Activated naive CD4-positive, alpha-beta T cell treated with anti-CD3 and anti-CD28 coated beads, Interleukin-2, amount 50 U/mL, for 16 hours (primary cell): ENCODE measurements around the gene NAP1L4.
"Not testable (repeated sequence)": the region's sequence is repeated elsewhere in the genome, so short reads cannot be mapped to it uniquely, and the experiment has no call there.

Experiments
- DNase-seq: peaks from one replicate; pipeline ENCODE4 v3.0.0-alpha.2; 2020

Gene NAP1L4

DNA sequence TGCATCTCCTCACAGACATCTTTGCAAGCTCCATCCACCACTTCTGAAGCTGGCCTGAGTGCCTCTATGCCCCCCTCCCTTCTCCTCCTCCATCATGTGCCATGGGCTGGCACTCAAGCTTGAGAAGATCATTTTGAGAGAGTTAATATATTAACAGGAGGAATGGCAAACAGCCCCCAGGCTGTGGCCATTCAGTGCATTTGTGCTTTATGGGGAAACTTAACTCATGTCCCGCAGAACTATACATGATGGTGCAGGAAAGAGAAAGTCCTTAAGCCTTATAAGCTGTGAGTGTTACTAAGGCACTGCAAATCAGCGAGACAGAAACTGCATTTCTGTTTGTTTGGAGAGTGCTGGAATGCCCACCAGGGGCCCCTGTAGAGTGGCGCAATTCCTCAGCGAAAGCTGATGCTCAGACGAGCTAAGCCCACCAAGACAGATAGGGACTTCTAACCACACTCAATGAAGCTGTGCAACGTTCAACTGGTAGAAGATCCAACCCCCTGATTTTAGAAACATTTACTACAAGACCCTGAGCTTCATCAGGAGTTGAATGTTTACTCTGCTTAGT is 36.1 kb downstream of the NAP1L4 start:
- DNase-seq = no peak

DNA sequence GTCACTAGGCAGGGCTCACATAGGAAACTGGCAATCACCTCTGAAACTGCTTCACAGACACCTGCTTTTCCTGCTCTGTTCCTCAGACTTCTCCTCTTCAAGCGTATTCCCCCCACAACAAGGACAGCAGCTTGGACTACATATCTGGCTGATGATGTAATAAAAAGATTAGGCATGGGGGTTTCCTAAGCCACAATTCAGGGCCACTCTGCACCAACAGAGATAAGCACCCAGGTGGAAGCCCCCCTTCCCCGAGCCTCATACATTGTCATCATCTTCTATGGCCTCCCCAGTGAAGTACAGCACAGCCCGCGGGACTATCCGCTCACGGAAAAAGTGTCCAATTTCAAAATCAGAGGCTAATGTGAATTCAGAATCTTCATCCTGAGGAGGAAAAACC is 37.9 kb downstream of the NAP1L4 start:
- no peak for DNase-seq

DNA sequence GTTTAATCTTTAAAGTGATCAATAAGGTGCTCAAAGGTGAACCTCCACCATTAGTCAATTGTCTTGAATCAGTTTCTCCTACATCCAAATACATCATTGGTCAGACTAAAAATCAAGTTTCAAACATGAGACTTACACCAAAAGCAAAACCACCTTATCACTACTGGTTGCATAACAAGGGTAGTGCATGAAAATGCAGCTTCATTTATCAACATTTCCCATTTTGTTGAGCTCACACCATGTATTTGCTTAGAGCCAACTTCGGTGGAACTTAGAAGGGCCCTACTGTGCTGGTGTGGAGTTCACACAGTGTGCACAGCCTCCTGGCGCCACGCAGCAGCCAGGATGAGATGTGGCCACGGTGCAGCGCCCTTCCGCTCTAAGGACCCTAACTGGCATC is 39.8 kb downstream of the NAP1L4 start:
- no peak for DNase-seq

DNA sequence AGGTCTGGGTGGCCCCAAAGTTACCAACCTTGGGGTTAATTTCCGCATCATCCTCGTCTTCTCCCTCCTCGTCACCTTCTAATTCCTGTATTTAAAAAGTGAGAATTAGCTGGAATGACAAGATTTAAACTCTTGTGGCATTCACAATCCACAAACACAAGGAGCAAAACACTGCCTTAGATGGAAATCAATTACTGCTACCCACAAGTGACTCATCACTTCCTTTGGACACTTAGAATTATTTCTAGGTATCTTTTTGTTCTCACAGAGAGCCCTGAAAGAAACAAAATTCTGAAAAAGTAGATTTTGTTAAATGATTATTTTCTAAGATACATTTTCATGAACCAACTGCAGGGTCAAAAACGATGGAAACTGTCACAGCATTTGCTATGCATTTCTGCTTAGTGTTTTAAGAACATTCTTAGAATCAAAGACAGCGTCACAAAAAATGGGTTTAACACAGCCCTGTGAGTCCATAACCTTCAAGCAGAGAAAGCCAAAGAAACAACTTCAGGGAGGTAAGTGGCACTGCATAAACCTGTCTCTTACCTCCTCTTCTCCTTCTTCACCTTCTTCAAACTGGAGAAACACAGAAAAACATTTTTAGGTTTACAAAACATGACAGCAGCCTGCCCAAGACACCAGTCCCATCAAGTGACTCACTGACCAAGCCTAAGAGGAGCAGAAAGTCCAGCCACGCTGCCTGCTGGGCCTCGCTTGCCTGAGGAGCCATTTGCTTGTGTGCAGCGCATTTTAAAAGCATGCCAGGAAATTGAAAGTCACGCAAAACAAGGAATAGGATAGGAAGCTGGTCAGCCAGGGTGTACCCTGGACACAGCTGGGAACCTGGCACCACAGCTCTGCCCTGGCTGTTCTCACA is 40.7 kb downstream of the NAP1L4 start:
- no peak for DNase-seq

DNA sequence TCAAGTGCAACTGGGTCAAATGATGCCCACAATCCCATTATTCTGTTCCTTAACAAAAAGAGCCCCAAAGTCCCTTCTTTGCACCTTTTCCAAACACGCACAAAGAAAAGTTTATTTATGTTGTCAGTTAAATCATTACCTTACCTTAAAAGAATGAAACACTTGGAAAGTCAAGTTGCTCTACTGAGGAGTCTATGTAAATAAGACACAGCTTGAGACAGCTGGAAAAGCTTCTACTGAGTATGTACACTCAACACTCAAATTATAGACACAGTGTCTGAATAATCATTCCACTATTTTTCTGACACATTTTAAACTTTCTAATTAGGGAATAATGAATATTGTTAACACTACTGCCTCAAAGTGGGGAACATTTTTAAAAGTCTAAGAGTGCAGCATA is 41.3 kb downstream of the NAP1L4 start:
- no peak for DNase-seq

DNA sequence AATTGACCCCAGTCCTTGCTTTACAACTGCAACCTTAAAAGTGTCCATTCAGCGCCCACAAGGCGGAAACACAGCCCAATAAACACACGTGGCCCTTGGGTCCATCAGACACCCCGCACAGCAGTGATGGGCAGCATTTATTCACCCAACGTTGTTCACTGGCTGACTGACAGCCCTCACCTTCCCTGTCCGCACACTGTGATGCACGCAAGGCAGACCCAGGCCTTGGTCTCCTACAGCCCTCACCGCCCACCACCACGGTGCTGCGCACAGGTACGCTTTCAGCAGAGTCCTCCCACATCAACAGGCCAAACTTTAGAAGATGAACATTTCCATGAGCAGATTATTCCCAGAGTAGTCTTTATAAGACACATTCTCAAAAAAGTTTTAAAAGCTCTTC is 42.2 kb downstream of the NAP1L4 start:
- DNase-seq = no peak

DNA sequence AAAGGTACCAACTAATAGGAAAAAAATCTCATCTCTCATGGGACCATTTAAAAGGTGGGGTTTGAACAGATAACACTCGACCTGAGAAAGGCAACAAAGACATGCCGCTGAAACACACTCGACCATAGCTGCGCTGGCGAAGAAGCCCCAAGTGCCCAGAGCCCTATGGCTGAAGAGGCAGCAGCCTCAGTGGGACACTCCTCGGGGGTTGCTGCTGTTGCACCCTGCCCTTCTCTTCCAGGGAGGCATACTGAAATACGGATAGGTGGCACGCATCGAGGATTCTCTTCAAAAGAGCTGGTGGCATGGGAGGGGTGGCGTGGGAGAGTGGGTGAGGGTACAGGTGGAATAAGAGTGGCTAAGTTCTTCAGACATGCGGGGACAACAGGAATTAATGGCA is 44.4 kb downstream of the NAP1L4 start:
- DNase-seq = no peak

DNA sequence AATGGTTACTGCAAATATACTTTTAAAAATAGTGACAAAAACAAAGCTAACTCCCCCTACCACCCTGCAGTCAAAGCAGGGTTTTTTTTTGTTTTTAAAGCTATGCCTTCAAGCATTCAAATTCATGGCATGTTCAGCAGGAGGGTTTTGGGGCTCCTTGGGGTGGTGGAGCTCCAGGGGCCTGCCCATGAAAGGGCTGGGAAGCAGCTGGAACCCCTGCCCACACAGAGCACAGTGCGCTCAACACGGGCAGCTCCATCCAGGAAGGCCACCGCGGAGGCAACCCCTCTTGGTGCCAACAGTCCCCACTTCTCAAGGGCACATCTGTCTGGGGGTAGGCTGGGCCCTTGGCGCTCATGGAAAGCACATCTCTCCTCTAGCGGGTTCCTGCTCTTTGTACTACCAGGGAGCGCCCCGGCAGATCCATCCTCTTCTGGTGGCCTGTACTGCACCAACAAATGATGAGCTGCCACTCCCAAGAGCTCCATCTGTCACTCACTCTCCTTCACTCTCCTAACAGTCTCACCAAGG is 46.3 kb downstream of the NAP1L4 start:
- no peak for DNase-seq

DNA sequence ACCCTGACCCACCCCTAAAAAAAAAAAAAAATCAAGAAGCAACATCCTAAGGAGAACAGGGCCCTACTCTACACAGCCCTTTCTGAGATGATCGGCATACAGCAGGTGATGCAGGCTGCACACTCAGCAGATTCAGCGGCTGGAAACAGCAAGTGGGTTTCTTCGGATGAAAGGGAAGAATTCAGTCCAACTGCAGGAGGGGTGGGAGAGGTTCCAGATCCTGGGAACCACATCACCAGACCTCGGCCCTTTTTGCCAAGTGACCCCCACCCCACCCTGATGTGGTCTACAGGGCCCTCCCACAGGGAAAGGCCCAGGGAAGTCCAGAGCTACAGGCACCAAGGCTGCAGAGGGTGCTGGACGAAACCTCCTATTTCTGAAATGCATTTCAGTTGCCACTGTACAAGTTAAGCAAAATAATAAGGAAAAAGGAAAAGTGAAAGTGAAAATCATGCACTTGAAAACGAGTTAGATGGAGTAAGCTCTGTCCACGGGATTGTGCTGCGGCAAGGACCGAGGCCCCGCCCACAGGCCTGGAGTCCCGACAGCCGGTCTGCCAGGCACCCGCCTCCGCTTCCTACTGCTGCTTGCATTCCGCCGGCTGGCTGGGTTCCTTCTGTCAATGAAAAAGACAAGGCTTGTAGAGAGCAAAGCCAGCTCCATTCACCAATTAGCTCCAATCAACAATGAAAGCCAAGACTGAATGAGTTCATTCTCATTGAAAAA is 46.9 kb downstream of the NAP1L4 start:
- peak; percentile 46 for DNase-seq

DNA sequence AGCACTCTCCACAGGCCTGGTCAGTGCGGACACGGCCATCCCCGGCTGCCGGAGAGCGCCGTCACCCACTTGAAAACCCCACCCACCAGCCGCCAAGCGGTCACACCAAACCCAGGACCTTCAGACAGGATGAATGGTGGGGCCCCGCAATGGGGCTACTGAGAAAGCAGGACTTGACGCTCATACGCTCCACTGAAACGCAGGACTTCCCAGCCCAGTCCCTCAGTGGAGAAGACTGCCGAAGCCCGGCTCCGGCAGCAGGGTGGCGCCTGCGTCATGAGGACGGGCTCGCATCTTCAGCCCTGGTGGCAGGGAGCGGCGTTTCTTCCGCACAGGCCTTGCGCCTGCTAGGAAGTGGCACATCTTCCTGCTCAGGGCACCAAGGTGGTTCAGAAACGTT is 47.6 kb downstream of the NAP1L4 start:
- DNase-seq = no peak

DNA sequence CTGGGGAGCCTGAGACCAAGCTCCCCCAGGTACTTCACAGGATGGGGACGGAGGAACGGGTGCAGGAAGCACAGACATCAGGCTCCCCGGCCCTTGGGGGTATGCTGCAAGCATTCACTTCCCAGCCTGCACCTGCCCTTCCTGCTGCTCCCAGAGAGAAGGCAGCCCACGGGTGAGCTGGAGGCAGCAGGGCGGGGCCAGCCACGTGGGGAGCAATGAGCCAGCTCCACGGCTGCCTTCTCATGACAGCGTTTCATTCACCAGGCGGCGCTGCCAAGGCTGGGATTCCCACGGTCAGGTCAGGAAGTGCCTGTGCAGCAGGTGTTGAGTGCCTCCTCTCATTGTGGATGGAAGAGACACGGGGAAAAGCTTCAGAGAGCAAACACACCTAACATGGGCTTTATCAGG is 48.4 kb downstream of the NAP1L4 start:
- DNase-seq = no peak

DNA sequence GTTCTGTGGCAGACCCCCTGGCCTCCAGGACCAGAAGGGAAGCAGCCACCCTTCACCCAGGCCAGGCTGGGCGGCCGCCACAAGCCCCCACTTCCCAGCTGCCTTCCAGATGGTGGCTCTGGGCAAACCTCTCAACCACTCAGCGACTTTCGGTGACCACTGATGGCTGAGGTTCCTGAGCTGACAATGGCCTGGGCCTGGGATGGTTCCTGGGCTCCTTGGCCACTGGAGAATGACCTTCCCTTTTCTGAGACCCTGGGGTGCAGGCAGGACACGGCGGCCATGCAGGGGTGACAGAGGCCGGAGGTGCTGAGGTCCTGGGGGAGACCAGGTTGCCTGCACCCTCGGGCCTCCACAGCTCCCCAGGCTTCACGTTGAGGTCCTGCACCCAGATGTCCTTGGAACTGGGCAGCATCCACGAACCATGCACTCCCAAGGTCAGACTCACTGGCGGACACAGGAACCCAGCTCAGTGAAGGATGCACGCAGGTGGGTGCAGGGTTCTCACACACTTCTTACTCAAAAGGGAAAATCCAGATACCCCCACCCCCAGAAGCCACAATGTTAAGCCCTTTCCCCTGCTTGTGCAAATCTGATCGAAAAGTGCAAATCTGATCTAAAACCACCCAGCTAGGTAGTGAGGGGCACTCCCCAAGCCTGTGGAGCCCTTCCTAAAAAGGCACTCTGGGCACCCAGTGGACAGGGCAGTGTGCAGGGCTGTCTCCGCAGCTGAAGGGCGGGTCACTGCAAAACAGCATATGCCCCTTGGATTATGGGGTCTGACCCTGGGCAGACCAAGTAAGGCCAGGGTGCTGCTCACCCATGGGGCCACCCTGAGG is 49.0 kb downstream of the NAP1L4 start:
- DNase-seq = no peak

DNA sequence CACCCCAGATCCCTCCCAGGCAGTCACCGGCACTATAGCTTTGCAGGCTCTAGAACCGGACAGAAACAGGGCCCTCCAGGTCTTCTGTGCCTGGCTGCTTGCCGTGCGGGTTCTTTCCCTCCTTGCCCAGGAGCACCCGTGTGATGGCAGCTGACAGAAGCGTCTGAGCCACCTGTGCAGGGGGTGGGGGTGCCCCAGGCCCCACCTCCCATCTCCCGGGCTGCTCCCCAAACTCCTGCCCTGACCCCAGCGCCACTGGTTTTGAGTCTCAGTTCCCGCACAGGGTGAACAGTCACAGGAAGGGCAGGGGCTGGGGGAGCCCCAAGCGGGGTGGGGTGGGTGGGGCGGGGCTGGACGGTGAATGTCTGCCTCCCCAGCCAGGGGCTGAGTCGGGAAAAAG is 49.7 kb downstream of the NAP1L4 start:
- no peak for DNase-seq

DNA sequence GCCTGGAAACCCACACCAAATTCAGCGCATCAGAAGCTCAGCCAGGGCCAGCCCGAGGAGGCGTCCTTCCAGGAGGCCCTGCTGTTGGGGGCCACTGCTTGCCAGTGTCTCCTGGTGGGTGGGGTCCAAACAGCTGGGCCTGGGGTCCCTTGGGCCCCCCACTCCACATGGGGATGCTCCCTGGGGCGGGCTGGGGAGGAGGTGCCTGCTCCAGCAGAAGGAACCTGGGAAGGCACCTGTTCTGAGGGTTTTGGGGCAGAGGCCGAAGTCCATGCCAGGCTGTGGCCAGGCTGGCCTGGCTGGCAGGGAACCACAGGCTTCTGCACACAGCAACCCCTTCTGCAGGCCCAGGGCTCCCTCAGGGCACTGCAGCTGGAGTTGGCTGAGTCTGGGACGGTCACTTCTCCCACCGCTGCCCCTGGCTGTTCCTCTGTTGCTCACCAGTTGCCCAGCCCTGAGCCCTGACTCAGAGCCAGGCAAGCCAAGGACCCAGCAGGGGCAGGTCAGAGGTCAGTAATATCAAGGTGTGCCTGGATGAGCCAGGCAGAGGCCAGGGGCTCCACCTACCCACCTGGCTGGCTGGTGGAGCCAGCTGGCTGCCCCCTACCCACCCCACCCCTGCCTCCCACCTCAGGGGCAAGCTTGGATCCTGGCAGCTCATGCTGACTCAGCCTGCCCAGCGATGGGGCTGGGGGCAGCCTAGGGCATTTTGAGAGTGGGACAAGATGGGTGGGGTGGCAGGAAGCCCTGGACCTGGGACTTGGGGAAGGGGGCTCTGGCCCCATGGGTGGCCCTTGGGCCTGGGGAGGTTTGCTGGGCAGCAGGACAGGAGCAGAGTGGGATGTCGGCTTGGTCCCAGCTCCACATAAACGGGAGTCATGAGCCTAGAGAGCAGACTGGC is 51.0 kb downstream of the NAP1L4 start:
- no peak for DNase-seq

DNA sequence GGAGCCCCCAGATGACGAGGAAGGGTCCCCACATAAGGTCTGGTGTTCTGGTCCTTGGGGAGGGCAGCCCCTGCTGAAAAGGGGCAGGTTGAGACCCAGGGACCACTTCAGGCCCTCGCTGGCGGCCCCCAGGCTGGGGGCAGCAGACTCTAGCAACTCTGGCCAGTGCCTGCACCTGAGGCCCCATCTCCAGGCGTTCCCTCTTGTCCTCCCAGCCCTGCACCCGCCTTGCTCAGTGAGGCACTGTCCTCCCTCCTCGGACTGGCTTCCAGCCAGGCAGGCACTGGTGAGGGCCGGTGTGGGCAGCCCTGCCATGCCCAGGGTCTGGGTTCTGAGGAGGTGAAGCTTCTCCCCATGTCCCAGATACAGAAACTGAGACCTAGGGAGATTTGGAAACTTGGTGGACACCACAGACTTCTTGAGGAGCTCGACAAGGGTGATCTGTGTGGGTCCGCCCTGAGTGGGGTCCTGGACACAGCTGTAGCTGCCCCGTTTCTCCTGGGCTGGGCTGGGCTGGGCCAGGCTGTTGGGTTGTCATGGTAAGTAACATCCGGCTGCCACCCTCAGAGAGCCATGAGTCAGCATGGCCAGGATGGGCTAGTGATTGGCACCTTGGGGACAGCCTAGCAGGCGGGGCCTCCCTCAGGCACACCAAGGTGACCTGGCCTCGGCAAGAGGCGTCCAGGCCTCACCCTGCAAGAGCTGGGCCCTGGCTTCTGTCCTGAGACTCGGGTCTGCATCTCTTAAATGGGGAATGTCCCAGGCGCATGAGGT is 51.8 kb downstream of the NAP1L4 start:
- no peak for DNase-seq

DNA sequence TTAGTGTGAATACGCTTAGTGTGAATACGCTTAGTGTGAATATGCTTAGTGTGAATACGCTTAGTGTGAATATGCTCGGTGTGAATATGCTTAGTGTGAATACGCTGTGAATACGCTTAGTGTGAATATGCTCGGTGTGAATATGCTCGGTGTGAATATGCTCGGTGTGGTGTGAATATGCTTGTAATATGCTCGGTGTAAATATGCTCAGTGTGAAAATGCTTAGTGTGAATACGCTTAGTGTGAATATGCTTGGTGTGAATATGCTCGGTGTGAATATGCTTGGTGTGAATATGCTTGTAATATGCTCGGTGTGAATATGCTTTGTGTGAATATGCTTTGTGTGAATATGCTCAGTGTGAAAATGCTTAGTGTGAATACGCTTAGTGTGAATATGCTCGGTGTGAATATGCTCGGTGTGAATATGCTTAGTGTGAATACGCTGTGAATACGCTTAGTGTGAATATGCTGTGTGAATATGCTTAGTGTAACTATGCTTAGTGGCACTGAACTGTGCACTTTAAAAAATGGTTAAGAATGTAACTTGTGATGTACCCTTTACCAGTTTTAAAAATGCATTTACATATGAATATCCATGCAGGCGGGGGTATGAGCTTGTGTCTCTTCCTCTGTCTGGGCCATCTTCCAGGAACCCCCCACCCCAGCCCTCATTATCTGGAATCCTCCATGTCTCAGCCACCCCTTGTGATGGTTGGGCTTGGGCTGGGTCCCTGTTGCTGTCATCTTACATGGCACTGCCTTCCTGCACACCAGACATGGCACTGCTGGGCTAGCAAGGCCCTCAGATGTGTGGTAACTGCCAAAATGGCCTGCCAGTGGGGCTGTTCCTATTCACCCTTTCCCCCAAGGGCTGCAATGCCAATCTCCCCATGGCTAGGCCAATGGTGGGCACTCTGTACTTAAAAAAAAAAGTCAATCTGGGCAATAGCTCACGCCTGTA is 53.4 kb downstream of the NAP1L4 start:
- DNase-seq = not testable (repeated sequence)

DNA sequence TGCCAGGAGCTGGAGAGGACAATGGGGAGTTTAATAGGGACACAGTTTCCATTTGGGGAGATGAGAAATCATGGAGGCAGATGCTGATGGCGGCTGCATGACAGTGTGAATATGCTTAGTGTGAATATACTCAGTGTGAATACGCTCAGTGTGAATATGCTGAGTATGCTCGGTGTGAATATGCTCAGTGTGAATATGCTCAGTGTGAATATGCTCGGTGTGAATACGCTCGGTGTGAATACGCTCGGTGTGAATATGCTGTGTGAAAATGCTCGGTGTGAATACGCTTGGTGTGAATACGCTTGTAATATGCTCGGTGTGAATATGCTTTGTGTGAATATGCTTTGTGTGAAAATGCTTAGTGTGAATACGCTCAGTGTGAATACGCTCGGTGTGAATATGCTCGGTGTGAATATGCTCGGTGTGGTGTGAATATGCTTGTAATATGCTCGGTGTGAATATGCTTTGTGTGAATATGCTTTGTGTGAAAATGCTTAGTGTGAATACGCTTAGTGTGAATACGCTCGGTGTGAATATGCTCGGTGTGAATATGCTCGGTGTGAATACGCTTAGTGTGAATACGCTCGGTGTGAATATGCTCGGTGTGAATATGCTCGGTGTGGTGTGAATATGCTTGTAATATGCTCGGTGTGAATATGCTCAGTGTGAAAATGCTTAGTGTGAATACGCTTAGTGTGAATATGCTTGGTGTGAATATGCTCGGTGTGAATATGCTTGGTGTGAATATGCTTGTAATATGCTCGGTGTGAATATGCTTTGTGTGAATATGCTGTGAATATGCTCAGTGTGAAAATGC is 54.3 kb downstream of the NAP1L4 start:
- not testable (repeated sequence) for DNase-seq

DNA sequence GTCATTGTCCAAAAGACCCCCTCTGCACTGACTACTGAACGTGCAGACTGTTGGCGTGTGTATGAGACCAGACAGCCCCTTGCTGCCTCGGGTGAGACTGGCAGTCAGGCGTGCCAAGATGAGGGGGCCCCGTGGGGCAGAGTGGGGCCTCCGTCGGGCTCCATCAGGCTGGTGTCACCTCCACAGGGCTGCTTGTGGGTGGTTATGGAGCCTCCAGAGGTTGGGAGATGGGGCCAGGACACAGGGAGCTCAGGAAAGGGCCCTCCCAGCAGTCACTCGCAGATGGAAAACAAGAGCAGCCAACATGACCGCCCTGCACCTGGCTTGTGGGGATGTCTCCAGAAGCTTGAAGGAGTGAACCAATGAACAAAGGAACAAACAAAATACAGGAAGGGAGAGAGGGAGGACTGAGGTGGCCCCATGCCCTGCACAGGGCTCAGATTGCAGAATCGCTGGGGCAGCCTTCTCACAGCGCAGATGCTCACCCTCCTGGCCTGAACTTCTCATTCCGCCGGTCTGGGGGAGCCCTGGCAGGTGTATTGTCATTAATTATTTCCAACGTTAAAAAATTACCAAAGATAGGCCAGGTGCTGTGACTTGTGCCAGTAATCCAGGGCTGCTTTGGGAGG is 57.4 kb downstream of the NAP1L4 start:
- peak; percentile 6 for DNase-seq
